C4-2B (cell line): ENCODE data around the gene RBPMS2.

Experiments used
- H3K27ac ChIP-seq: fragments of 450-650 bp; 2 replicates; pipeline ENCODE4 v1.5.1; 2017
- ZFX ChIP-seq: fragments of 450-650 bp; IDR thresholded peaks from 2 replicates; pipeline ENCODE4 v1.6.1; 2017
- TF ChIP-seq, protein P1 (sequence below): fragments of 450-650 bp; conservative IDR thresholded peaks from 2 replicates; pipeline ENCODE4 v1.5.1; 2017; ENCODE audit warnings: mild to moderate bottlenecking

Gene RBPMS2

DNA sequence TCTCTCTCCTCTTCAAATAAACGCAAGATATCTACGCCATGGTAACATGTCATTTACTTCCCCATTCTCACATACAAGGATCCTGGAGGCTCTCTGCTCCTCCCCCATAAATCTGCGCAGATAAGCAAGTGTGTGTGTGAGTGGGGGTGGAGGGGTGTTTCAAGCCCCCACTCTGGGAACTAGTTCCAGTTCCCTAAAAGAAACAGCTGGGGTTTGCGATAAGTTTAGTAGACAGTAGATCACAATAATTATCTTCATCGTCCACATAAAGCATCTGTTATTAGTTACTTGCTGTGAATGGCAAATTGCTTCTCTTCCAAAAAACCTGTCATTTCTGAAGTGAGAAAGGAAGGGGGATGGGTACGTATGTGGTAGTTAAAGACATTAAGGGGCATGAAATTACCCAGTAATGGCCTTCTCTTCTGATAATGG, 79.8 kb downstream of the RBPMS2 start:
- H3K27ac ChIP-seq: no peak overlapping the region
- TF ChIP-seq ZFX: no peak
- TF ChIP-seq, protein P1, sequence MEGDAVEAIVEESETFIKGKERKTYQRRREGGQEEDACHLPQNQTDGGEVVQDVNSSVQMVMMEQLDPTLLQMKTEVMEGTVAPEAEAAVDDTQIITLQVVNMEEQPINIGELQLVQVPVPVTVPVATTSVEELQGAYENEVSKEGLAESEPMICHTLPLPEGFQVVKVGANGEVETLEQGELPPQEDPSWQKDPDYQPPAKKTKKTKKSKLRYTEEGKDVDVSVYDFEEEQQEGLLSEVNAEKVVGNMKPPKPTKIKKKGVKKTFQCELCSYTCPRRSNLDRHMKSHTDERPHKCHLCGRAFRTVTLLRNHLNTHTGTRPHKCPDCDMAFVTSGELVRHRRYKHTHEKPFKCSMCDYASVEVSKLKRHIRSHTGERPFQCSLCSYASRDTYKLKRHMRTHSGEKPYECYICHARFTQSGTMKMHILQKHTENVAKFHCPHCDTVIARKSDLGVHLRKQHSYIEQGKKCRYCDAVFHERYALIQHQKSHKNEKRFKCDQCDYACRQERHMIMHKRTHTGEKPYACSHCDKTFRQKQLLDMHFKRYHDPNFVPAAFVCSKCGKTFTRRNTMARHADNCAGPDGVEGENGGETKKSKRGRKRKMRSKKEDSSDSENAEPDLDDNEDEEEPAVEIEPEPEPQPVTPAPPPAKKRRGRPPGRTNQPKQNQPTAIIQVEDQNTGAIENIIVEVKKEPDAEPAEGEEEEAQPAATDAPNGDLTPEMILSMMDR: no peak

GRCh38 chr15:64694816-64695215, 80.6 kb downstream of the RBPMS2 start:
- no peak overlapping the region for H3K27ac ChIP-seq
- no peak for TF ChIP-seq ZFX
- TF ChIP-seq, protein P1: no peak

- TF ChIP-seq, protein P1: no peak
- no peak for TF ChIP-seq ZFX
- no peak overlapping the region for H3K27ac ChIP-seq
These were observed 82.3 kb downstream of the RBPMS2 start for GRCh38 chr15:64693134-64693533.

- no peak overlapping the region for H3K27ac ChIP-seq
- TF ChIP-seq ZFX: no peak
- TF ChIP-seq, protein P1: no peak
These were observed 83.4 kb downstream of the RBPMS2 start for GRCh38 chr15:64691896-64692565.

GRCh38 chr15:64690578-64691296, 84.7 kb downstream of the RBPMS2 start:
- no peak overlapping the region for H3K27ac ChIP-seq
- no peak for TF ChIP-seq ZFX
- TF ChIP-seq, protein P1: no peak; the same call in 1 of the 2 replicates

- TF ChIP-seq, protein P1: no peak
- TF ChIP-seq ZFX: no peak
- no peak overlapping the region for H3K27ac ChIP-seq
These were observed 85.4 kb downstream of the RBPMS2 start for GRCh38 chr15:64690008-64690407.
